D341Med (cell line): Measurements from ENCODE around the gene SORCS2.
A peak's percentile ranks its signal among the peaks of the same experiment; 100 is the strongest.

ENCODE experiments used
- DNase-seq: peaks from one replicate; pipeline ENCODE4 v3.0.0; 2012; ENCODE audit warnings: low spot score

Gene SORCS2

GRCh38 chr4:7326693-7327340 lies 134.5 kb downstream of the SORCS2 start:
- no peak for DNase-seq

- no peak for DNase-seq
Observed at GRCh38 chr4:7327341-7327885, 135.1 kb downstream of the SORCS2 start.

- no peak for DNase-seq
Observed at GRCh38 chr4:7328162-7328912, 136.0 kb downstream of the SORCS2 start.

- DNase-seq: no peak
Observed at GRCh38 chr4:7328913-7329638, 136.7 kb downstream of the SORCS2 start.

GRCh38 chr4:7330031-7330596 lies 137.8 kb downstream of the SORCS2 start:
- DNase-seq: peak; percentile 77

- DNase-seq: no peak
Observed at GRCh38 chr4:7330811-7331681, 138.7 kb downstream of the SORCS2 start.

- no peak for DNase-seq
Observed at GRCh38 chr4:7331682-7332000, 139.3 kb downstream of the SORCS2 start.

- no peak for DNase-seq
Observed at GRCh38 chr4:7332216-7333023, 140.1 kb downstream of the SORCS2 start.

GRCh38 chr4:7333024-7333780 lies 140.9 kb downstream of the SORCS2 start:
- DNase-seq: no peak

- DNase-seq: no peak
Observed at GRCh38 chr4:7333801-7334421, 141.6 kb downstream of the SORCS2 start.

- no peak for DNase-seq
Observed at GRCh38 chr4:7334521-7335275, 142.4 kb downstream of the SORCS2 start.

GRCh38 chr4:7335344-7336066 lies 143.2 kb downstream of the SORCS2 start:
- peak; percentile 88 for DNase-seq

GRCh38 chr4:7336067-7336569 lies 143.8 kb downstream of the SORCS2 start:
- no peak for DNase-seq

- no peak for DNase-seq
Observed at GRCh38 chr4:7336732-7337131, 144.4 kb downstream of the SORCS2 start.

- DNase-seq: no peak
Observed at GRCh38 chr4:7337196-7338058, 145.1 kb downstream of the SORCS2 start.

GRCh38 chr4:7338059-7338452 lies 145.7 kb downstream of the SORCS2 start:
- no peak for DNase-seq
